Motor neuron (in vitro differentiated cells): ENCODE data around the gene TIMM44. TPM values are rescaled to one million over a fixed set of nuclear protein-coding genes. Genes with fewer than 3 reads are reported as not detected.
"Not testable (repeated sequence)": the region's sequence is repeated elsewhere in the genome, so short reads cannot be mapped to it uniquely, and the experiment has no call there.

Experiments used
- ATAC-seq, 8 experiments: fragments of 200-7000 bp; cut with Tn5 transposase; replicated peaks in 6 of 8; 2 replicates each; pipeline ENCODE4 v1.8.0; 2021; ENCODE audit warnings: mild to moderate bottlenecking in 8 of 8, moderate library complexity in 8 of 8
- H3K27ac ChIP-seq, 2 donors: fragments of 250-450 bp; sonication (Bioruptor Pico); 2 replicates each; pipeline ENCODE4 v1.9.0; 2021; ENCODE audit warnings: antibody characterized with exemption in 2 of 2, mild to moderate bottlenecking in 2 of 2, moderate library complexity in 1 of 2
- H3K4me1 ChIP-seq, 2 donors: fragments of 250-450 bp; sonication (Bioruptor Pico); replicated peaks in 1 of 2; 2 replicates each; pipeline ENCODE4 v1.6.1; 2021; ENCODE audit warnings: antibody characterized with exemption in 2 of 2, mild to moderate bottlenecking in 2 of 2, moderate library complexity in 1 of 2
- H3K4me3 ChIP-seq, 5 donors: fragments of 250-450 bp; sonication (Bioruptor Pico); 2 replicates each; pipeline ENCODE4 v1.9.0; 2021; ENCODE audit warnings: antibody characterized with exemption in 5 of 5, mild to moderate bottlenecking in 5 of 5, moderate library complexity in 4 of 5
- WGBS, 10 experiments: fragments of 450-650 bp; shearing (Covaris generic); methylation state at CpG; one replicate each; pipeline ENCODE4 v1.0.0; 2022; 5-methylcytosine and 5-hydroxymethylcytosine counted together
- in situ Hi-C, 9 experiments: fragments of 400-800 bp; cut with MboI; loops; one replicate each; pipeline ENCODE4 v1.15.0; 2021; ENCODE audit warnings: low sequenced_read_pairs in 9 of 9, low pct_unique_long_range_greater_than_20kb in 2 of 9; ENCODE audit not compliant: unreplicated experiment in 9 of 9
- total RNA-seq, 8 experiments: library from RNA; unstranded; fragments of 300-600 nt; gene quantifications; 2 replicates each; pipeline versions ENCODE4 v1.2.3 to v1.2.4, GENCODE V29; 2022

Gene TIMM44
- total RNA-seq, 8 experiments from 2014 or later: 38.7 to 106 (median 65.1) TPM

GRCh38 chr19:7919610-7920518, 23.6 kb downstream of the TIMM44 start, which contains the start of gene SNAPC2:
Gene SNAPC2, plus strand, starts transcription at chr19:7920338. Its CDS starts 29 bp downstream, at chr19:7920367.
- ATAC-seq: peak; percentile 53 to 71 (median 62)
- 0 to 80% (median 38%) methylated on average over 1 to 4 of the region's 62 CpGs; no CpG with 5 or more reads in 4 of the 10 experiments for WGBS, 10 experiments
- in situ Hi-C loops: no loop called here
- peak within 1 kb of the TSS; percentile 62 to 83 (median 80) for H3K4me3 ChIP-seq
- peak within 1 kb of the TSS; percentile 85 to 94 for H3K27ac ChIP-seq
- H3K4me1 ChIP-seq: peaks cover 19 to 34% of the 10 kb centered on the region in 2 donors

- no peak for ATAC-seq
- Histone ChIP-seq H3K4me3 (no peak overlapping the region), H3K27ac (no peak overlapping the region), H3K4me1 (peaks cover 19 to 31% of the 10 kb centered on the region in 2 donors)
- 20 to 98% (median 81%) methylated on average over 4 to 16 of the region's 42 CpGs; no CpG with 5 or more reads in 3 of the 10 experiments for WGBS, 10 experiments
- in situ Hi-C loops: no loop called here
Observed at GRCh38 chr19:7918615-7919421, 24.6 kb downstream of the TIMM44 start.

- Histone ChIP-seq H3K4me3 (peak overlapping the region in 4 of 5 donors; percentile 15 to 30 (median 26)), H3K4me1 (peaks cover 19 to 31% of the 10 kb centered on the region in 2 donors)
- ATAC-seq, in situ Hi-C loops, H3K27ac ChIP-seq: not testable (repeated sequence)
- WGBS, 10 experiments: 10 to 86% (median 61%) methylated on average over 1 to 8 of the region's 29 CpGs; no CpG with 5 or more reads in 4 of the 10 experiments
Observed at GRCh38 chr19:7918062-7918614, 25.3 kb downstream of the TIMM44 start.

GRCh38 chr19:7917267-7918061, 26.0 kb downstream of the TIMM44 start:
- peak overlapping the region; percentile 2 to 30 (median 23) for H3K4me3 ChIP-seq
- no peak overlapping the region for H3K27ac ChIP-seq
- 1 to 20% methylated on average over 1 to 26 of the region's 71 CpGs; no CpG with 5 or more reads in 8 of the 10 experiments for WGBS, 10 experiments
- peak; percentile 10 to 48 (median 38) for ATAC-seq
- in situ Hi-C loops: no loop called here
- peaks cover 19 to 31% of the 10 kb centered on the region in 2 donors for H3K4me1 ChIP-seq

GRCh38 chr19:7916955-7917266, 26.6 kb downstream of the TIMM44 start:
- no CpG with 5 or more reads among the region's 12 CpGs for WGBS, 10 experiments
- peak overlapping the region in 3 of 5 donors; percentile 18 to 30 (median 28) for H3K4me3 ChIP-seq
- ATAC-seq: no peak
- peaks cover 17 to 31% of the 10 kb centered on the region in 2 donors for H3K4me1 ChIP-seq
- H3K27ac ChIP-seq: no peak overlapping the region
- in situ Hi-C loops: no loop called here

GRCh38 chr19:7916103-7916954, 27.1 kb downstream of the TIMM44 start:
- Histone ChIP-seq H3K4me3 (peak overlapping the region in 4 of 5 donors; percentile 2 to 30 (median 23)), H3K27ac (no peak overlapping the region)
- in situ Hi-C loops: no loop called here

GRCh38 chr19:7915250-7916102, 28.0 kb downstream of the TIMM44 start:
- WGBS, 10 experiments: 0 to 76% (median 45%) methylated on average over 2 to 13 of the region's 24 CpGs; no CpG with 5 or more reads in 4 of the 10 experiments
- peak overlapping the region in 3 of 5 donors; percentile 18 to 30 (median 28) for H3K4me3 ChIP-seq
- ATAC-seq: no peak
- H3K4me1 ChIP-seq: peaks cover 11 to 24% of the 10 kb centered on the region in 2 donors
- H3K27ac ChIP-seq: no peak overlapping the region
- in situ Hi-C loops: no loop called here

More at GRCh38 chr19:7916103-7916954, 27.1 kb downstream of the TIMM44 start:
- 0% methylated on average over 2 of the region's 104 CpGs; no CpG with 5 or more reads in 9 of the 10 experiments for WGBS, 10 experiments
- peaks cover 11 to 25% of the 10 kb centered on the region in 2 donors for H3K4me1 ChIP-seq
- peak in 3 of 8 experiments; percentile 1 to 8 (median 7) for ATAC-seq

GRCh38 chr19:7914598-7915045, 28.8 kb downstream of the TIMM44 start, which contains the start of gene TGFBR3L:
Gene TGFBR3L, plus strand, starts transcription at chr19:7914830.
- Histone ChIP-seq H3K27ac (no peak within 1 kb of the TSS), H3K4me3 (no peak within 1 kb of the TSS), H3K4me1 (peaks cover 9 to 23% of the 10 kb centered on the region in 2 donors)
- no peak for ATAC-seq
- WGBS, 10 experiments: 70 to 100% (median 100%) methylated on average over 1 to 2 of the region's 12 CpGs; no CpG with 5 or more reads in 6 of the 10 experiments
- in situ Hi-C loops: no loop called here

GRCh38 chr19:7914099-7914498, 29.4 kb downstream of the TIMM44 start:
- Histone ChIP-seq H3K4me1 (peaks cover 8 to 22% of the 10 kb centered on the region in 2 donors), H3K27ac (no peak overlapping the region), H3K4me3 (no peak overlapping the region)
- no peak for ATAC-seq
- WGBS, 10 experiments: 40 to 100% (median 74%) methylated on average over 1 to 5 of the region's 12 CpGs; no CpG with 5 or more reads in 6 of the 10 experiments
- in situ Hi-C loops: no loop called here

GRCh38 chr19:7913652-7914051, 29.8 kb downstream of the TIMM44 start:
- peaks cover 8 to 22% of the 10 kb centered on the region in 2 donors for H3K4me1 ChIP-seq
- ATAC-seq: no peak
- H3K4me3 ChIP-seq: no peak overlapping the region
- in situ Hi-C loops: no loop called here
- no peak overlapping the region for H3K27ac ChIP-seq
- WGBS, 10 experiments: 64 to 97% (median 87%) methylated on average over 2 to 9 of the region's 10 CpGs; no CpG with 5 or more reads in 1 of the 10 experiments
